Activated gamma-delta T cell (primary cell): Measurements from ENCODE around the gene LGR4.

ENCODE experiments used
- DNase-seq: peaks from one replicate; lab custom pipeline; 2025; lab: John Stamatoyannopoulos, UW

The LGR4 gene

GRCh38 chr11:27485930-27486773 lies 13.6 kb upstream of the LGR4 start:
- no peak for DNase-seq

DNA sequence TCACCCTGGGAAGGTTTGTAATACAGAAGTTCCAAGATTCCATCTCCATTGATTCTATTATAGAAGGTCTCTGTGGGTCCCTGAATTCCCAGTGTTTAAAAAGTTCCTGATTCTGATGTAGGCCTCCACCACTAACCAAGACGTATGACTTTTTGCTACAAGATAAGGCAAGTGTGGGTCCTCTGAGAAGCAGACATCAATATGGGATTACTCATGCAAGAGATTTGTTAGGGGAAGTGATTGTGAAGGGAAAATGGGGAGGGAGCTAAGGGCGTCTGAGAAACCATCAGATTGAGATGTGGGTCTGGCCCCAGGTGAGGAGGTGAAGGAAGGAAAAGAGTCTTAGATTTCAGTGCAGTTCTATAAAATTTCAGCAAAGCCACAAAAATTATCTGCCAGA lies 10.2 kb upstream of the LGR4 start:
- no peak for DNase-seq

- DNase-seq: no peak
Measured at GRCh38 chr11:27481992-27482391, 9.4 kb upstream of the LGR4 start.

DNA sequence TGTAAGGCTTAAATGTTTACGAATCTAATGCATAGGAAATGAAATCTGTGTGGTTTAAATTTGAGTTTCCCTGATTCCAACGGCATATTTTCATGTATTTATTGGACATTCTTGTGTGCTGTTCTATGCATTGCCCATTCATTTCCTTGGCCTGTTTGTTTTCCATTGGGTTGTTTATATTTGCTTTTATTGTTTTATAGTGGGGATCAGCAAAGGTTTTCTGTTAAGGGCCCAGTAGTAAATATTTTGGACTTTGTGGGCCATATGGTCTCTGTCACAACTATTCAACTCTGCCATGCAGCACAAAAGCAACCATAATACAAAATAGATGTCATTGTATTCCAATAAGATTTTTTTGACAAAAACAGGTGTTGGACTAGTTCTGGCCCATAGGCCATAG lies 5.2 kb upstream of the LGR4 start:
- no peak for DNase-seq

- no peak for DNase-seq
Measured at GRCh38 chr11:27477243-27477642, 4.7 kb upstream of the LGR4 start.

GRCh38 chr11:27475622-27476021 lies 3.0 kb upstream of the LGR4 start:
- no peak for DNase-seq

GRCh38 chr11:27473017-27473406 lies 422 bp upstream of the LGR4 start:
- no peak for DNase-seq

- peak; percentile 20 for DNase-seq
Measured at GRCh38 chr11:27471589-27472397, 797 bp downstream of the LGR4 start.

GRCh38 chr11:27470826-27471588 lies 1.6 kb downstream of the LGR4 start:
- DNase-seq: no peak

- no peak for DNase-seq
Measured at GRCh38 chr11:27470166-27470565, 2.4 kb downstream of the LGR4 start.

GRCh38 chr11:27468995-27469695 lies 3.4 kb downstream of the LGR4 start:
- no peak for DNase-seq

DNA sequence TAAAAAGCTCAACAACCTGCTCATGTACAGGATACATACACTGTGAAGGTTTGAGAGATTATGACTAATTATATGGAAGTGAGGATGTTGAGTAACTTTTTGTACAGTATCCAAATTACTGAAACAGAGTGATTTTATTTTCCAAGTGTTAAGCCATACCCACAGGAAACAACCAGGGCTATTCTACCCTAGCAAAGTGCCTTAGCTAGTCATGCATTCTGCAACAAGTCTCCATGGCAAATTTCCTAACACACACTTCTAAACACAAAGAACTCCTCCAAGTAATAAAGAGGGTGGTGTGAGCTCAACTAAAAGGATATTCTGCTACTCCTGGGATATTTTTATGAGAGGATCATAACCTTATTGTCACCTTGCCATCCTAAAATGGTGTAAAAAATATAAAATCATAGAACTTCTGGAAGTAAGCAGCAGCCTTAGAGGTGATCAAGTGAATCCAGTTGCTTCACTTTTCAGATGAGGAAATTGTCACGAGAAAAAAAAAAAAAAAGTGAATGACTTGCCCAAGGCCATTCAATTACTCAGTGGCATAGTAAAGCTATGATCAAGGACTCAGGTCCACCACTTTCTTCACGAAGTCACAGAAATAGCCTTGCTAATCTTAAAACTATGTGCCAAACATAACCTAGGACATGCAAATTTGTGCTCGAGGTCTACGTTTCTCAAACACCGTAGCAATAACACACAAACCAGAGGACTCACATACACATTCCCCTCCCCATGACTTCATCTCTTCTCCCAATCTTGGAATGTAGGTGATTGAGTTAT lies 4.2 kb downstream of the LGR4 start:
- DNase-seq: no peak

- DNase-seq: no peak
Measured at GRCh38 chr11:27467181-27467913, 5.2 kb downstream of the LGR4 start.

GRCh38 chr11:27466363-27466762 lies 6.2 kb downstream of the LGR4 start:
- DNase-seq: no peak

- DNase-seq: no peak
Measured at GRCh38 chr11:27465629-27466028, 7.0 kb downstream of the LGR4 start.

GRCh38 chr11:27464909-27465308 lies 7.7 kb downstream of the LGR4 start:
- no peak for DNase-seq

DNA sequence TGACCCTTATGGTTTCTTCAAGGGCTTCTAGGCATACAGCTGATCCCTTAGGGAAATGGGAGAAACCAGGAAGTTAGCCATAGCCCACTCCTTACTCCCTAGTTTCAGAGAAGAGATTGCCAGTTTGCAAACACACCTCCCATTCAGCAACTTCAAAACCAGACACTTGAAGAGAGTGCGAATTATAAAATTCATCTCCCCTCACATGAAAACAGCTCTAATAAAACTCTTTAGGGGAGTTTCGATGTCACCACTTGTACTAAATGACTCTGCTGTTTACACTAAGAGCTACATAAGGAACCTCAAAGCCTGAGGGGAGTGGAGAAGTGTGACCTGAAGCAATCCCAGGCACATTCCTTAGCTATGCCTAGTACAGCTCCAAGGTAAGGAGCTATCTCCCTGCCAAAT lies 8.3 kb downstream of the LGR4 start:
- no peak for DNase-seq

DNA sequence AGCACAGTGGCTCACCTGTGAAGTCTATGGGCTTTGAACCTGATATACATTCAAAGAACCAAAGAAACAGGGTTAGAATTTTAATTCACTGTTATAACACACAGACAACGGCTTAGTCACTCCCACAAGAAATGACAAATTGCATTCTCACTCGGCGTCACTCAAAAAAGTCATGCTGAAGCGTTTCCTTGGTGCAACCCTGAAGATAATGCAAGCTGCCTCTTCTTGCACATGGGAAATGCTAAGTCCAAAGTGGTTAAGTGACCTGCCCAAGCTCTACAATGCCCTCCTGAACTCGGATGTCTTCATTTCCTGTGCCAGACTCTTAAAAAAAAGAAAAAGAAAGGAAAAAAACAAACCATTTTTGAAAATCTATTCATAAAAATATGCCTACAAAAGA lies 10.0 kb downstream of the LGR4 start:
- no peak for DNase-seq

- no peak for DNase-seq
Measured at GRCh38 chr11:27460158-27460978, 12.2 kb downstream of the LGR4 start.
